Mesendoderm (in vitro differentiated cells): Measurements from ENCODE around the gene WNK2.
"Not testable (repeated sequence)": the region's sequence is repeated elsewhere in the genome, so short reads cannot be mapped to it uniquely, and the experiment has no call there.

Source experiments
- DNase-seq: peaks from one replicate; pipeline ENCODE4 v3.0.0; 2013
- H2AK5ac ChIP-seq: 2 replicates; pipeline ENCODE4 v1.6.1; 2013; ENCODE audit warnings: low read length, inconsistent platforms
- H2BK120ac ChIP-seq: 2 replicates; pipeline ENCODE4 v1.6.1; 2013; ENCODE audit warnings: low read depth, mild to moderate bottlenecking, low read length, moderate library complexity, mixed read lengths
- H2BK15ac ChIP-seq: replicated peaks from 2 replicates; pipeline ENCODE4 v1.6.1; 2013; ENCODE audit warnings: low read depth, mild to moderate bottlenecking, moderate library complexity
- H2BK5ac ChIP-seq: 2 replicates; pipeline ENCODE4 v1.6.1; 2013; ENCODE audit warnings: low read length, inconsistent platforms
- H3K18ac ChIP-seq: 2 replicates; pipeline ENCODE4 v1.6.1; 2013; ENCODE audit warnings: mild to moderate bottlenecking, low read length, mixed read lengths
- H3K23ac ChIP-seq: one replicate; pipeline ENCODE4 v1.6.1; 2013; ENCODE audit warnings: low read length
- H3K27ac ChIP-seq: 2 replicates; pipeline ENCODE4 v1.5.1; 2013; ENCODE audit warnings: low read depth, mild to moderate bottlenecking, inconsistent platforms, low read length, moderate library complexity
- H3K27me3 ChIP-seq: 2 replicates; pipeline ENCODE4 v1.6.1; 2013; ENCODE audit warnings: low read length, control low read depth, mild to moderate bottlenecking, inconsistent platforms; ENCODE audit not compliant: insufficient read depth, poor library complexity
- H3K36me3 ChIP-seq: 2 replicates; pipeline ENCODE4 v1.6.1; 2013; ENCODE audit warnings: low read length, inconsistent platforms; ENCODE audit not compliant: control insufficient read depth, insufficient read depth
- H3K4ac ChIP-seq: one replicate; pipeline ENCODE4 v1.6.1; 2013; ENCODE audit warnings: low read depth, mild to moderate bottlenecking, low read length, moderate library complexity
- H3K4me1 ChIP-seq: 2 replicates; pipeline ENCODE4 v1.6.1; 2013; ENCODE audit warnings: low read depth, low read length, inconsistent platforms; ENCODE audit not compliant: control insufficient read depth
- H3K4me2 ChIP-seq: 2 replicates; pipeline ENCODE4 v1.6.1; 2013; ENCODE audit warnings: low read length
- H3K4me3 ChIP-seq: 2 replicates; pipeline ENCODE4 v1.5.1; 2013; ENCODE audit warnings: mild to moderate bottlenecking, low read length
- H3K56ac ChIP-seq: one replicate; pipeline ENCODE4 v1.6.1; 2013; ENCODE audit warnings: low read length
- H3K79me1 ChIP-seq: 2 replicates; pipeline ENCODE4 v1.6.1; 2013; ENCODE audit warnings: low read length, inconsistent platforms
- H3K79me2 ChIP-seq: 2 replicates; pipeline ENCODE4 v1.6.1; 2013; ENCODE audit warnings: mild to moderate bottlenecking, low read length; ENCODE audit not compliant: control insufficient read depth, insufficient read depth
- H3K9ac ChIP-seq: 2 replicates; pipeline ENCODE4 v1.6.1; 2013; ENCODE audit warnings: low read length, inconsistent platforms
- H4K5ac ChIP-seq: one replicate; pipeline ENCODE4 v1.6.1; 2013; ENCODE audit warnings: low read length
- H4K8ac ChIP-seq: one replicate; pipeline ENCODE4 v1.6.1; 2013; ENCODE audit warnings: low read depth, mild to moderate bottlenecking, control low read depth, low read length, moderate library complexity
- WGBS: extraction: QIAGEN DNeasy Blood & Tissue Kit; methylation state at CpG from one replicate; pipeline ENCODE4 v1.1.7; 2013; ENCODE audit warnings: low lambda C conversion rate, missing lambda C conversion rate; ENCODE audit not compliant: insufficient coverage; ENCODE audit errors: extremely low coverage; 5-methylcytosine and 5-hydroxymethylcytosine counted together

Gene WNK2

DNA sequence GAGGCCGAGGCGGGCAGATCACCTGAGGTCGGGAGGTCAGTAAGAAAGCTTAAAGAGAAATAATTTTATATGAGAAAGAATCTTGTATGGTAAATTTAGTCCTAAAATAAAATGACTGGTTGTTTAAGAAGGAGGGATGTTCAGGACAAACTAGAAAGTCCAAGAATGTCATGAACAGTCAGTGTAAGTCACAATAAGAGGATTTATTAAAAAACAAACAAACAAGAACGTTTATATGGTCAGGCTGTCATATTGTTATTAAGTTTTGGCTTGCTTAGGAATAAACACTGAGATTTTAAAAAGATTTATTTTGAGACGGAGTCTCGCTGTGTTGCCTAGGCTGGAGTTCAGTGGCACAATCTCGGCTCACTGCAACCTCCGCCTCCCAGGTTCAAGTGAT, 176.0 kb downstream of the WNK2 start:
- not testable (repeated sequence) for H2BK15ac ChIP-seq, H3K4ac ChIP-seq, H4K8ac ChIP-seq, H2BK5ac ChIP-seq, H3K79me1 ChIP-seq, H2AK5ac ChIP-seq, H3K27ac ChIP-seq, H4K5ac ChIP-seq, H3K4me2 ChIP-seq, H3K23ac ChIP-seq, H3K18ac ChIP-seq, H3K56ac ChIP-seq, H2BK120ac ChIP-seq, H3K79me2 ChIP-seq, H3K4me3 ChIP-seq, H3K27me3 ChIP-seq, H3K4me1 ChIP-seq, H3K36me3 ChIP-seq, H3K9ac ChIP-seq
- WGBS = no CpG with 5 or more reads among the region's 8 CpGs
- peak; percentile 62 for DNase-seq

DNA sequence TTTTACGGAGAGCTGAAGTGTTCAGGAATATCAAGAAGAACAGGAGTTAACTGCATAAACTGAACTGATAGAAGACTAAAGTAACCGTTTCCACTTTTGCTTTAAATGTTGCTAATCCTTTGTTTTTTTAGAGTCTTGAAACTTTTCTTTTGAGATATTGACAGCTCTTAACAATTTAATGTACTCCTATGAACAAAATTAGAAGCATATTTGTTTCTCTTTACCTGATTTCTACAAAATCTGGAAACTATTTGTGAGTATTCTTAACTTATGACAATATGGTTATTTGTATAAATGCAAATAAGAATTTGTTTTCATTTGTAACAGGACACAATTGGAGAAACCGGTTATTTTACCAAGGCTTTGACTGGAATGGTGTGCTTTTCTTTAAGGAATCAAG, 178.1 kb downstream of the WNK2 start:
- Histone ChIP-seq H3K27me3 (no peaks in the 10 kb centered on the region), H3K4me2 (no peak overlapping the region), H3K27ac (no peak overlapping the region), H3K4ac (no peak overlapping the region), H3K79me1 (no peaks in the 10 kb centered on the region), H2BK120ac (no peak overlapping the region), H3K18ac (no peak overlapping the region), H3K36me3 (no peaks in the 10 kb centered on the region), H3K4me1 (peaks cover under 1% of the 10 kb centered on the region), H4K5ac (no peak overlapping the region), H4K8ac (no peak overlapping the region), H3K9ac (no peak overlapping the region), H3K23ac (no peak overlapping the region), H2BK5ac (no peak overlapping the region), H3K4me3 (no peak overlapping the region), H2AK5ac (no peak overlapping the region), H3K56ac (no peak overlapping the region), H2BK15ac (no peak overlapping the region), H3K79me2 (no peaks in the 10 kb centered on the region)
- WGBS = no CpG with 5 or more reads among the region's 3 CpGs
- DNase-seq = no peak

DNA sequence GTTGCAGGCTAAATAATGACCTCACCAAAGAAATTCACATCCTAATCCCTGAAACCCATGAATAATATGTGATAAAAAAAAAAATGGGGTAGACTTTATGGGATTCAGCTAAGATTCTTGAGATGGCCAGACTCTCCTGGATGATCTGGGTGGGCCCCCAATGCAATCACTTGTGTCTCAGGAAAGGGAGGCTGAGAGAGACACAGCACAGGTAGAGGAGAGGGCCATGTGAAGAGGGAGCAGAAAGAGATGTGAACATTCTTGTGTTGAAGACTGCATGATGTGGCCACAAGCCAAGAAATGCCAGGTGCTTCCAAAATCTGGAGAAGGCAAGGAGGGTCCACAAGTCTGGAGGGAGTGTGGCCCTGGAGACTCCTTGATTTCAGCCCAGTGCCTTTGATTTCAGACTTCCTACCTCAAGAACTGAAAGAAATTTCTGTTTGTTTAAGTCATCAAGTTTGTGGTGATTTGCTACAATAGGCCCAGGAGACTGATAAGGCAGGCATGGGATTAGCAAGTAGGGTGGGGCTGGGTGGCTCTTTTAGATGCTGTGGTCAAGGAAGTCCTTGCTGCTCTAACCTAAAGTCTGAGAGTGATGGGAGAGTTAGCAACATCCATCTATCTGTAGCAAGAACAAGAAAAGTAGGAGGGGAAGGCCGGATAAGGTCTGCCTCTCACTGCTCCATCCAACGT, 180.9 kb downstream of the WNK2 start:
- Histone ChIP-seq H3K9ac (no peak overlapping the region), H3K27me3 (no peaks in the 10 kb centered on the region), H3K79me1 (no peaks in the 10 kb centered on the region), H2BK120ac (no peak overlapping the region), H3K56ac (no peak overlapping the region), H3K4me3 (no peak overlapping the region), H4K8ac (no peak overlapping the region), H3K4me1 (no peaks in the 10 kb centered on the region), H4K5ac (no peak overlapping the region), H3K23ac (no peak overlapping the region), H2AK5ac (no peak overlapping the region), H2BK15ac (no peak overlapping the region), H3K36me3 (no peaks in the 10 kb centered on the region), H3K4ac (no peak overlapping the region), H3K18ac (no peak overlapping the region), H3K4me2 (no peak overlapping the region), H2BK5ac (no peak overlapping the region), H3K79me2 (no peaks in the 10 kb centered on the region), H3K27ac (no peak overlapping the region)
- no CpG with 5 or more reads among the region's 2 CpGs for WGBS
- DNase-seq = no peak

DNA sequence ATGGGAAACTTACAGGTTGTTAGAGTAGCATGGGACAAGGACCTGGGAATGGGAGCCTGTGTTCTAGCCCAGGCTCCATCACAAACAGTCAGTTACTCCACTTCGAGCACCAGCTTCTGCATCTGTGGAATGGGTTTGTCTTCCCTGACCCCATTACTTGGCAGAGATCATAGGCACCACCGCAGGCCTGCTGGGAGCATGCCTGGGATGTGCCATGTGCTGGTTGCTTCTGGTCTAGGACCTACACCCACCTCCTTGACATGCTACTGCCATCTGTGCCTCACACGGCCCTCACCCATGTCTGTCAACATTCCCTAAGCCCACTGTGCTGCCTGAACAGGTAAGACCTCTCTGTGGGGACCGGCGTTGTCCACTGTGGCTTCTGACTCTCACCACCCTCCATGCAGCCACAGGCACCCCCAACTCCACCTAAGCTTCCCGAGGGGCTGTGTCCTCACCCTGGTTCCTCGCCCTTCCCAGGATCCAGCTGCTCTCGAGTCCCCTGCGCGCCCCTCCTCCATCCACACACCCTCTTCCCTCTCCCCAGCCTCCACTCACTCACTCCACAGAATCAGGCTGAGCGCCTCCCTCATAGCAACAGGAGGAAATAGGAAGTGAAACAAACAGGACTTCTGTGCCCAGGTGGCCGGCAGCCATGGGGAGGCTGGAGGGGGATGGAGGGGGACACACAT, 181.6 kb downstream of the WNK2 start:
- no peak overlapping the region for H3K9ac ChIP-seq
- peaks cover 2% of the 10 kb centered on the region for H3K4me1 ChIP-seq
- no peak overlapping the region for H4K5ac ChIP-seq
- WGBS = no CpG with 5 or more reads among the region's 12 CpGs
- H3K27me3 ChIP-seq = no peaks in the 10 kb centered on the region
- DNase-seq = no peak
- no peaks in the 10 kb centered on the region for H3K79me1 ChIP-seq
- no peak overlapping the region for H2AK5ac ChIP-seq
- no peak overlapping the region for H3K4ac ChIP-seq
- H3K23ac ChIP-seq = no peak overlapping the region
- H3K79me2 ChIP-seq = no peaks in the 10 kb centered on the region
- no peak overlapping the region for H3K56ac ChIP-seq
- no peak overlapping the region for H2BK5ac ChIP-seq
- H3K27ac ChIP-seq = no peak overlapping the region
- no peak overlapping the region for H2BK15ac ChIP-seq
- H3K4me3 ChIP-seq = no peak overlapping the region
- H3K36me3 ChIP-seq = no peaks in the 10 kb centered on the region
- no peak overlapping the region for H2BK120ac ChIP-seq
- H4K8ac ChIP-seq = no peak overlapping the region
- H3K18ac ChIP-seq = no peak overlapping the region
- no peak overlapping the region for H3K4me2 ChIP-seq

DNA sequence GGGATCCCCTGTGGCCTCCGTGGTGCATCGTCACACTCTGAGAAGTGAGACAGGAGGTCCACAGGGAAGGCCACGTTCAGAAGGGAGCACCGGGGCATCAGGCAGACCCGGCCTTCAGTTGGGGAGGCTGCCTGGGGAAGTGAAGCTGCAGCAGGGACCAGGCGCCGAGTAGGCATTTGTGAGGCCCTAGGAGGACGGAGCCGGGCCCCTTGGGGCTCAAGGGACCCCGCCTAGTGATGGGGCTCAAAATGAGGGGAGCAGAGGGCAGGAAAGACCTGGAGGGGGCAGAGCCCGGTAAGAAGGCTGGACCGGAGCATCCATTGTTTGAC, 182.1 kb downstream of the WNK2 start:
- Histone ChIP-seq H3K36me3 (no peaks in the 10 kb centered on the region), H3K27ac (no peak overlapping the region), H3K27me3 (no peaks in the 10 kb centered on the region), H3K4me2 (no peak overlapping the region), H3K18ac (no peak overlapping the region), H3K9ac (no peak overlapping the region), H3K79me1 (no peaks in the 10 kb centered on the region), H2BK120ac (no peak overlapping the region), H4K8ac (no peak overlapping the region), H2BK5ac (no peak overlapping the region), H3K4me3 (no peak overlapping the region), H3K4ac (no peak overlapping the region), H3K4me1 (peaks cover 2% of the 10 kb centered on the region), H3K23ac (no peak overlapping the region), H2AK5ac (no peak overlapping the region), H3K79me2 (no peaks in the 10 kb centered on the region), H3K56ac (no peak overlapping the region), H4K5ac (no peak overlapping the region), H2BK15ac (no peak overlapping the region)
- WGBS = no CpG with 5 or more reads among the region's 12 CpGs
- no peak for DNase-seq

DNA sequence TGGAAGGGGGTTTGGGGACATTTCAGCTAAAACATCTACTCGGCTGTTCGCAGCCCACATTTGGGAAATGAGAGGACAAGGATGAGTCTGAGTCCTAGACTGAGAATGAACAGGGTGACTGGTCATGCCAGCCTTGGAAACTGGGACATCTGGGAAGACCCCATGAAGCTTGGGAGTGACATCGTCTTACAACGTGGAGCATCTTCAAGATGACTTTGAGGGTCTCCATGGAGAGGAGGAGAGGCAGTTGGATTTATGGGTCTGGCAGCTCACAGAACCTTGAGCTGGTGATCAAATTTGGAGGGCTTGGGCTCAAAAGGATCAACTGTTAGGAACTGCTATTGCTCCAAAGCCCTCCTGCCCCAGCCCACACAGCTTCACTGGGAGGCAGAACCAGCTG, 182.5 kb downstream of the WNK2 start:
- H3K79me2 ChIP-seq, H3K27me3 ChIP-seq, H2BK120ac ChIP-seq, H3K27ac ChIP-seq, H2BK5ac ChIP-seq, H3K4me3 ChIP-seq, H3K4ac ChIP-seq, H3K79me1 ChIP-seq, H3K23ac ChIP-seq, H3K4me1 ChIP-seq, H3K18ac ChIP-seq, H2BK15ac ChIP-seq, H2AK5ac ChIP-seq, H4K5ac ChIP-seq, H3K56ac ChIP-seq, DNase-seq, H3K36me3 ChIP-seq, H4K8ac ChIP-seq, H3K4me2 ChIP-seq, H3K9ac ChIP-seq: not testable (repeated sequence)
- WGBS = no CpG with 5 or more reads among the region's 4 CpGs
